HL-60/S4 treated with retinoic acid at 250 ng/mL for 4 days and 3 days (cell line): ENCODE data around the gene LRRTM3.

Experiments
- in situ Hi-C: fragments of 300-500 bp; cut with MboI; formaldehyde crosslinking; loops from 2 replicates; pipeline ENCODE4 v1.7.0; 2022; ENCODE audit warnings: low sequenced_read_pairs

The LRRTM3 gene

DNA sequence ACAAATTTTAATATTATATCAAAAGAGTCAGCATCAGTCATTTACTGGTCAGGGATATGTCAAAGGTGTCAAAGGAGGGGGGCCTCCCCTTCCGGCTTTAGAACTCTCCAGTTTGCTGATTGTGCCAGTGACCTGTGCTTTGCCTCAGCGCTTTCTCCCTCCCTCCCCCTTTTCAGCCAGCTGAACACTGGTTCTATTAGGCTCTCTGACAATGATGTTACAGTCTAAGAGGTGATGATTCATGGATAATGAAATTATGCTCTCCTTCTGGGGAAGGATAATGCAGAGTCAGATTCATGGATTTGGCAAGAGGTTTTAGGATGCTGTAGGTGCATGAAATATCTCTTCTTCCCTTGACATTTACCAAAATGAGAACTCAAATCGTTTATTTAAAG, 6.1 kb downstream of the LRRTM3 start:
- in situ Hi-C loops = no loop called here

- in situ Hi-C loops = no loop called here
These were observed 8.9 kb downstream of the LRRTM3 start for GRCh38 chr10:66934711-66935110.

GRCh38 chr10:66940965-66941364, 15.1 kb downstream of the LRRTM3 start:
- in situ Hi-C loops = no loop called here

DNA sequence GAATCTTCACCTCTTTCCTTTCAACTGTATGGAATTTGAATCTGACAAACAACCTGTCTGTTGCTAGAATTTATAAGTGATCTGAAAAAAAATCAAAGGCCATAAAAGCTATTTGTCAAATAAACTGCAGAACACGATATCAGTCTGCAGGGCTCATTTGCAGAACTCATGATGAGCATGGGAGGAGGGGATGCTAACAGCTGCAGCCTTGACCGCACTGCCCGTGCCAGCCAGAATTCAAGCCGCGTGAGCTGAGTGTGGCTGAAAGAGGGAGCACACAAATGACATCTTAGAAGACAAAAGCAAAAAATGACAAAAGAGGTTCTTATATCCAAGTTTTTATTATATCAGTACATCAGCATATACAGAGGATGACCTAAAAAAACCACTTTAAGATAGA, 15.7 kb downstream of the LRRTM3 start:
- in situ Hi-C loops = no loop called here

DNA sequence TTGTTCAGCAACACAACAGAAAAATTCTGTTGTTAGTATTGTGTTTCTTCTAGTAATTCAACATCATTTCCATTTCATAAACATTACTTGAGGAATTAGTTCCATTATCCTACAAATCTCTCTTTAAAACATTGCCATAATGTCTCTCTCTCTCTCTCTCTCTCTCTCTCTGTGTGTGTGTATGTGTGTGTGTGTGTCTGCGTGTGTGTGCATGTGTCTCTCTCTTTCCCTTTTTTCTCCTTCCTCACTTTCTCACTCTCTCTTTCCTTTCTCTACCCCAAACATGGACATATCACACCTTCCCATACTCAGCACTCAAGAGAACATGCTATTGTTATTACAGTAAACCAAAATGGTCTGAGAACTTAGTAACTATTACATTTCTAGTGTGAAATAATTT, 16.6 kb downstream of the LRRTM3 start:
- in situ Hi-C loops = no loop called here

GRCh38 chr10:66943590-66943989, 17.8 kb downstream of the LRRTM3 start:
- in situ Hi-C loops = no loop called here

- in situ Hi-C loops = no loop called here
These were observed 26.1 kb downstream of the LRRTM3 start for GRCh38 chr10:66951896-66952295.

GRCh38 chr10:66958466-66958865, 32.6 kb downstream of the LRRTM3 start:
- in situ Hi-C loops = no loop called here

DNA sequence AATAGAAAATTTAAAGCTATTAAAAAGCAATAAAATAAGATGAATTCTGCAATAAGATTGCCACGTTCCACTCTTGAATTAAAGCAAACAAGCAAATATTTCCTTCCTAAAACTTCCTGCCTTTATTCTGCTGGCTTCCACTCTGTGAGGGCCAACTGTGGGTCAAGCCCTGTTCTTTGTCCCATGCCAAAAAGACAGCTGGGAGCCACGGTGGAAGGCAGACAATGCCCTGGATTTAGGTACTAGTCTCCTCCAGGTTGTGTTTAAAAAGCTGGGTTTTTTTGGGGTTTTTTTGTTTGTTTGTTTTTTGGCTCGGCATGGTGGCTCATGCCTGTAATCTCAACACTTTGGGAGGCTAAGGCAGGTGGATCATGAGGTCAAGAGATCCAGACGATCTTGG, 39.1 kb downstream of the LRRTM3 start:
- in situ Hi-C loops = no loop called here

- in situ Hi-C loops = no loop called here
These were observed 54.5 kb downstream of the LRRTM3 start for GRCh38 chr10:66980246-66980815.

GRCh38 chr10:66981361-66982052, 55.7 kb downstream of the LRRTM3 start:
- in situ Hi-C loops = no loop called here

DNA sequence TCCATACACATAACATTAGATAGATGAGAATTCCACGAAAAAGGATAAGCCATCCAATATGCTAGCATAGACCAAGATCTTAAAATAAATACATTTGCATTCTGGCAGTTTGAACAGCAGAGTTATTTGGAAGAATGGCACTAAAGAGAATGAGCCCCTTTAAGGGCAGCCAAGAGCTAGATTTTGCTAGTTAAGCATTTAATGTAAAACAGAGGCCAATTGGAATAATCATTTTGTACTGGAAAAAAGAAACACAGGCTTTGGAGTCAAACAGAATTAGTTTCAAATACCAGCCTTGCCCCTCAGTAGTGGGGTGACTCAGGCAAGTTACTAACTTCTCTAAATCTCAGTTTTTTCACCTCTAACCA, 56.2 kb downstream of the LRRTM3 start:
- in situ Hi-C loops = no loop called here

- in situ Hi-C loops = no loop called here
These were observed 57.1 kb downstream of the LRRTM3 start for GRCh38 chr10:66982792-66983474.

DNA sequence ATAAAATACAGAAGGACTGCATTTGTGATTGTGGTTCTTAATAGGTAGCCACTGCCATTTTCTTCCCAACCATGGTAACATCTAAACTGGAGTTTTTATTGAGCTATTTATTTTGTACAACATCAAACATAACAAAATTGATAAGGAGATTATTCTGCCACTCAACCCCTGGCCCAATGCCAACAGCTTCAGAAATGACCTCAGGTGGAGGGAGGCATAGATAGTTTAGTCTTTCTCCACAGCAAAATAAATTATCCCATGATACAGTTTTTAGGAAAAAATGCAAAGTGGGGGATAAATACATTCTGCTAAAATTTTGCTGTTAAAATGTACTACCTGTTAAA, 57.6 kb downstream of the LRRTM3 start:
- in situ Hi-C loops = no loop called here

DNA sequence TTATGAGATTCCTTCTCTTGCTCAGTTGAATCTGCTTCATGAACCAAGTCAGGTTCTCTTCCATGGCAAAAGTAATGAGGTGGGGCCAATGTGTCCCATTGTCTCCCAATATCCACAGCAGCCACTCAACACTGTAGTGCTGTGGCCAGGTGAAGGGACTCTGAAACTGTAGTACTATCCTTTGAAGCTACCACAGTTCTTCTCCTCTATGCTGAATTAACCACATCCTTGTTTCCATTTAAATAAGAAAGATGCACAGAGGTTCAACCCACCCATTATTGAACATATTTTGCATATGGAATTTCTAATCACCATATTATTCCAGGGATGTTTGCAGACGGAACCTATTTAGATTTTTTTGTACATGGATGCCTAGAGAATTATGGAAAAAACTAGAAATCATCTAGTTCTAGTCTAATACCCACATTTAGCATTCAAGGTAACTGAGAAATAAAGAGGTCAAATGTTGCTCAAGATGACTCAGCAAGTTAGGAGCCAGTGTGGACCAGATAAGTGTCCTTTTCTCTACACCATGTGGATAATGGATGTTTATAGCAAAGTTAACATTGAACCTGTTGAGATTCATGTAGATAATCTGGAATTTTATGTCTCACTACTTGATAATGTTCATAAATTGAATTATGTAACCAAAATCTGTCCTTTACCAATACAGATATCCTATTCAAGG, 64.5 kb downstream of the LRRTM3 start:
- in situ Hi-C loops = no loop called here

- in situ Hi-C loops = no loop called here
These were observed 71.2 kb downstream of the LRRTM3 start for GRCh38 chr10:66996996-66997395.

- in situ Hi-C loops = no loop called here
These were observed 74.1 kb downstream of the LRRTM3 start for GRCh38 chr10:66999762-67000545.

DNA sequence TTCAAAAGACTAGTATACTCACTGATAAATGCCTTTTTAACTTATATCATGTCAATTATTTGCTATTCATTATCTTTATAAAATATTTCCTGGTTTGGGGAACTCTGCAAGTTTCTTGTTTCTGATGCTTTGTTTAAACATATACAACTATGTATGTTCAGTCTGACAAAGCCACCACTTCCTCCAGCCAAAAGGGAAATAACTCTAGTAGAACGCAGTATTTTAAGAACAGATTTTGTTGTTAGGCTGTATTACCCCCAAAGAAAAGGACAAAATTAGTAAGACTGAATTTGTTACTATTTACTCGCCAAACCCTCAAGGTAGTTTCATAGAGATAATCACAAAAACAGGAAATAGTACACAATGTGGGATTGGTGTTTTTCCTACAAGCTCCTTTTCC, 78.9 kb downstream of the LRRTM3 start:
- in situ Hi-C loops = no loop called here

GRCh38 chr10:67005981-67006380, 80.1 kb downstream of the LRRTM3 start:
- in situ Hi-C loops = no loop called here

GRCh38 chr10:67011480-67011879, 85.6 kb downstream of the LRRTM3 start:
- in situ Hi-C loops = no loop called here

GRCh38 chr10:67011981-67012380, 86.1 kb downstream of the LRRTM3 start:
- in situ Hi-C loops = no loop called here
